Uterus (tissue), 4 donors: ENCODE measurements around the gene ARVCF. TPM values are rescaled to one million over a fixed set of nuclear protein-coding genes. Genes with fewer than 3 reads are reported as not detected.

ENCODE experiments used
- DNase-seq, 2 donors: peaks; one replicate each; pipeline ENCODE4 v3.0.0-alpha.2; 2019 to 2020
- H3K27ac ChIP-seq, 2 donors: fragments of 200-600 bp; sonication (generic); 1 replicate in 1 of 2; 2 replicates in 1 of 2; pipeline ENCODE4 v1.5.1; 2016 to 2018
- H3K27me3 ChIP-seq, 2 donors: fragments of 200-600 bp; sonication (generic); one replicate each; pipeline ENCODE4 v1.5.1; 2018 to 2019; ENCODE audit warnings: control low read depth in 1 of 2
- H3K36me3 ChIP-seq, 2 donors: fragments of 200-600 bp; sonication (generic); one replicate each; pipeline ENCODE4 v1.5.1; 2019; ENCODE audit warnings: control low read depth in 1 of 2
- H3K4me1 ChIP-seq, 2 donors: fragments of 200-600 bp; sonication (generic); one replicate each; pipeline ENCODE4 v1.5.1; 2018 to 2019; ENCODE audit warnings: control low read depth in 1 of 2
- H3K4me3 ChIP-seq, 2 donors: fragments of 200-600 bp; sonication (generic); 1 replicate in 1 of 2; 2 replicates in 1 of 2; pipeline ENCODE4 v1.5.1; 2018 to 2019; ENCODE audit warnings: mild to moderate bottlenecking in 1 of 2
- H3K9me3 ChIP-seq, 2 donors: fragments of 200-600 bp; sonication (generic); one replicate each; pipeline ENCODE4 v1.5.1; 2019; ENCODE audit warnings: control low read depth in 1 of 2
- POLR2A ChIP-seq, 2 donors: fragments of 450-650 bp; IDR thresholded peaks; one replicate each; pipeline ENCODE4 v1.6.1; 2016; ENCODE audit warnings: antibody characterized with exemption in 2 of 2, mild to moderate bottlenecking in 1 of 2, moderate library complexity in 1 of 2
- intact Hi-C: fragments of 100-400 bp; cut with DNase I; formaldehyde crosslinking; loops from one replicate; pipeline ENCODE4 v1.15.1; 2023; ENCODE audit warnings: low total_unique reads
- total RNA-seq, 4 donors: library from RNA; depleted of rRNA in 3 of 4; stranded (reverse); fragments of >200 nt in 3 of 4; gene quantifications; one replicate each; pipeline versions ENCODE4 v1.1.0 to v1.2.4, GENCODE V29; 2014 to 2023
- TF ChIP-seq, protein P1 (sequence below), 4 experiments: fragments of 200-600 bp in 2 of 4; fragments of 450-650 bp in 2 of 4; sonication (generic) in 2 of 4; IDR thresholded peaks; one replicate each; pipeline ENCODE4 v1.5.1; 2016 to 2019; ENCODE audit warnings: antibody characterized with exemption in 4 of 4, mild to moderate bottlenecking in 2 of 4, moderate library complexity in 1 of 4
- donor health status: DM: yes; HTN: yes; CAD: no.

ARVCF gene
- total RNA-seq, 4 donors from 2014 or later = 1.5 to 43.4 (median 16.6) TPM

GRCh38 chr22:19982991-19983578 is 33.5 kb downstream of the ARVCF start:
- no peak for TF ChIP-seq POLR2A (IDR thresholded peaks at IDR 0.05)
- TF ChIP-seq, protein P1, sequence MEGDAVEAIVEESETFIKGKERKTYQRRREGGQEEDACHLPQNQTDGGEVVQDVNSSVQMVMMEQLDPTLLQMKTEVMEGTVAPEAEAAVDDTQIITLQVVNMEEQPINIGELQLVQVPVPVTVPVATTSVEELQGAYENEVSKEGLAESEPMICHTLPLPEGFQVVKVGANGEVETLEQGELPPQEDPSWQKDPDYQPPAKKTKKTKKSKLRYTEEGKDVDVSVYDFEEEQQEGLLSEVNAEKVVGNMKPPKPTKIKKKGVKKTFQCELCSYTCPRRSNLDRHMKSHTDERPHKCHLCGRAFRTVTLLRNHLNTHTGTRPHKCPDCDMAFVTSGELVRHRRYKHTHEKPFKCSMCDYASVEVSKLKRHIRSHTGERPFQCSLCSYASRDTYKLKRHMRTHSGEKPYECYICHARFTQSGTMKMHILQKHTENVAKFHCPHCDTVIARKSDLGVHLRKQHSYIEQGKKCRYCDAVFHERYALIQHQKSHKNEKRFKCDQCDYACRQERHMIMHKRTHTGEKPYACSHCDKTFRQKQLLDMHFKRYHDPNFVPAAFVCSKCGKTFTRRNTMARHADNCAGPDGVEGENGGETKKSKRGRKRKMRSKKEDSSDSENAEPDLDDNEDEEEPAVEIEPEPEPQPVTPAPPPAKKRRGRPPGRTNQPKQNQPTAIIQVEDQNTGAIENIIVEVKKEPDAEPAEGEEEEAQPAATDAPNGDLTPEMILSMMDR (IDR thresholded peaks at IDR 0.05) = no peak
- DNase-seq = no peak
- Histone ChIP-seq H3K27me3 (no peaks in the 10 kb centered on the region), H3K36me3 (no peaks in the 10 kb centered on the region), H3K4me3 (no peak overlapping the region), H3K9me3 (no peaks in the 10 kb centered on the region), H3K27ac (no peak overlapping the region), H3K4me1 (peaks cover 0 to 17% of the 10 kb centered on the region in 2 donors)
- intact Hi-C loops = no loop called here

DNA sequence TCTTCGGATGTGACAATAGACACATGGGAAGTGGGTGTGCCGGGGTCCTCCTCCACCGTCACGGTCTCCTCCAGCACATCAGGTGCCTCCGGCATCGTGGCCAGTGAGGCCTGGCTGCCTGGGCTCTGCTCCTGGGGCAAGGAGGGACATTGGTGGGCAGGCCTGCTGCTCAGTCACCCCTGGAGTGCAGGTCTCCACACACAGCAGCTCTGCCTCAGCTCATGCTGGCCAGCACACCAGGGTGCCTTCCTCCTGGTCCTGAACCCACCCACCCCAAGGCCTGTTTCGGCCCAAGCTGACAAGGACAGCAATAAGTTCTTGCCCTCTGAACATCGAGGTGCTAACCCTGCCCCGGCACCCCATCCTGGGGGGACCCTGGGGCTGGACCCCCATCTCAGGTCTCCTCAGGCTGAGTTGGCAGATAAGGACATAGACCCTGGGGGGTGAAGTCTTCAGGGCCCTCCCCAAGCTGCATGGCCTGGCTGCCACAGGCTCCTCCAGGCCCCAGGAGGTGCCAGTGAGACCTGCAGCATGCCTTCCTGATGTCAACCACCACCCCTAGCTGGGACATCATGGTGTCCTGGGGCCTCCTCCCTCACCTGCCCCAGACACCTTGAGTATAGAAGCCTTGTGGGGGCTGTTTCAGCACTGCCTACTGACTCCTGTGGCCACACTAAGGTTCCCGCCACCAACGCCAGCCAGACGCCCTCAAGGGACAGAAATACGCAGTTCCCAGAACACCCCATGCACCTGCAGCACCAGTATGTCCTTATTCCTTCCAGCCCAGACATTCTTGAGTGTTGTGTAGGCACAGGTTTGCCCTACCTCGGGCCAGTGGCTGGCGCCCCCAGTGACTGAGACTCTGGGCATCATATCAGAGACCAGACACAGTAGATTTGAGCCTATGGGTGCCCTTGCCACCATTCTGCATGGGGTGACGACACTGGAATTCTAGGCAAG is 34.4 kb downstream of the ARVCF start:
- no peak overlapping the region for H3K4me3 ChIP-seq
- H3K9me3 ChIP-seq = no peaks in the 10 kb centered on the region
- intact Hi-C loops = no loop called here
- H3K27me3 ChIP-seq = no peaks in the 10 kb centered on the region
- peaks cover 0 to 13% of the 10 kb centered on the region in 2 donors for H3K4me1 ChIP-seq
- no peak overlapping the region for H3K27ac ChIP-seq
- DNase-seq = no peak
- H3K36me3 ChIP-seq = no peaks in the 10 kb centered on the region
- TF ChIP-seq POLR2A (IDR thresholded peaks at IDR 0.05) = no peak
- TF ChIP-seq, protein P1 (IDR thresholded peaks at IDR 0.05) = no peak

DNA sequence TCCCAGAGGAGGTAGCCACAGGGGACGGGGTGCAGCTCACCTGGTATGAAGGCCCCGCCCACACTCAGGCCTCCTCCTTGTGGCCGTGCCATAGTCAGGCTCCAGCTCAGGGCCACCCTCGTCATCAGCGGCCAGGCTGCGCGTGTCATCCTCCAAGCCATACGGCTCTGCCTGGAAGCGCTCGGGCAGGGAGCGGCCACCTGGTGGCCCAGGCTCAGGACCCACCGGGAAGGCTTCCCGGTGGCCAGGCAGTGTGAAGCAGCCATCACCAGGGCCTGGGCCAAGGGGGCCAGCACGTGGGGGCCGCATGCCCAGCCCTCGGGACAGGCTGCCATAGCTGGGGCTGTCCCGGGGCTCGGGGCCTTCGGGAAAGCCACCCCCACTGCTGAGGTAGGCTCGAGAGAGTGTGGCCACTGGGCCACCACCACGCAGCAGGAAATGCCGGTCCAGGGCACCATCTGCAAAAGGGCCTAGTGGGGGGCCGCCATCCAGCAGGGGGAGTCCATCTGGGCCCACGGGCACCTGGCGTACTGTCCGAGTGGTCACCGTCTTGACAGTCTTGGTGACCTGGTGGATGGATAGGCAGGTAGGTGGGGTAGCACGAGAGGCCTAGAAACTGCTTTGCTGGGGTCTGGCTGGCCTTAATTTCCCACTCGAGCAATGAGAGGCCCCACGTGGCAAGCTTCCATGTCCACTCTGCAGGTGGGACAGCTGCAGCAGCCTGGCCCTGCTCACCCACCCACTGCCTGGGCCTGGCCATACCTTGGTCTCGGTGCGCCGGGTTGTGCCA is 35.3 kb downstream of the ARVCF start:
- Histone ChIP-seq H3K27ac (no peak overlapping the region), H3K27me3 (no peaks in the 10 kb centered on the region), H3K4me1 (peaks cover 0 to 10% of the 10 kb centered on the region in 2 donors), H3K4me3 (no peak overlapping the region), H3K9me3 (no peaks in the 10 kb centered on the region), H3K36me3 (no peaks in the 10 kb centered on the region)
- intact Hi-C loops = no loop called here
- DNase-seq = no peak
- no peak for TF ChIP-seq POLR2A (IDR thresholded peaks at IDR 0.05)
- TF ChIP-seq, protein P1 (IDR thresholded peaks at IDR 0.05) = no peak

GRCh38 chr22:19980766-19981165 is 35.9 kb downstream of the ARVCF start:
- TF ChIP-seq POLR2A (IDR thresholded peaks at IDR 0.05) = no peak
- TF ChIP-seq, protein P1 (IDR thresholded peaks at IDR 0.05) = no peak
- intact Hi-C loops = no loop called here
- H3K36me3 ChIP-seq = no peaks in the 10 kb centered on the region
- DNase-seq = no peak
- peaks cover 0 to 4% of the 10 kb centered on the region in 2 donors for H3K4me1 ChIP-seq
- H3K9me3 ChIP-seq = no peaks in the 10 kb centered on the region
- no peak overlapping the region for H3K27ac ChIP-seq
- no peaks in the 10 kb centered on the region for H3K27me3 ChIP-seq
- H3K4me3 ChIP-seq = no peak overlapping the region
